CD8-positive, alpha-beta memory T cell (primary cell): ENCODE measurements around the gene CHRNB4. TPM values are rescaled to one million over a fixed set of nuclear protein-coding genes. Genes with fewer than 3 reads are reported as not detected.

Experiments
- CTCF ChIA-PET: fragments of 350-600 bp; sonication (Branson Sonifier 250); formaldehyde crosslinking; loops from one replicate; lab custom pipeline; 2021; ENCODE audit warnings: antibody characterized with exemption; lab: Charles Lee
- POLR2A ChIA-PET: fragments of 350-600 bp; sonication (Branson Sonifier 250); formaldehyde crosslinking; loops from one replicate; lab custom pipeline; 2021; ENCODE audit warnings: antibody characterized with exemption; lab: Charles Lee
- DNase-seq, 5 donors: peaks; one replicate each; pipeline versions ENCODE4 v3.0.0 to v3.0.0-alpha.2; 2020 to 2022; ENCODE audit warnings: mixed read lengths in 1 of 5
- H3K27ac ChIP-seq: one replicate; pipeline ENCODE4 v1.7.0; 2013; ENCODE audit warnings: low read depth, mild to moderate bottlenecking, low read length, moderate library complexity
- H3K27me3 ChIP-seq: 2 replicates; pipeline ENCODE4 v1.7.0; 2013; ENCODE audit warnings: low read length, mild to moderate bottlenecking; ENCODE audit not compliant: insufficient read depth, poor library complexity, severe bottlenecking
- H3K36me3 ChIP-seq: 2 replicates; pipeline ENCODE4 v1.7.0; 2013; ENCODE audit warnings: mild to moderate bottlenecking, low read length, moderate library complexity; ENCODE audit not compliant: insufficient read depth
- H3K4me1 ChIP-seq: 2 replicates; pipeline ENCODE4 v1.7.0; 2013; ENCODE audit warnings: mild to moderate bottlenecking, low read length, moderate library complexity; ENCODE audit not compliant: insufficient read depth
- H3K4me3 ChIP-seq: 2 replicates; pipeline ENCODE4 v1.7.0; 2013; ENCODE audit warnings: mild to moderate bottlenecking, low read length
- H3K9me3 ChIP-seq: 2 replicates; pipeline ENCODE4 v1.7.0; 2013; ENCODE audit warnings: mild to moderate bottlenecking, low read length
- H3K27ac Mint-ChIP-seq, 8 donors: one replicate each; pipeline ENCODE4 v1.8.0; 2020 to 2021; ENCODE audit warnings: mixed read lengths in 8 of 8, mild to moderate bottlenecking in 6 of 8, inconsistent platforms in 3 of 8, moderate library complexity in 3 of 8
- H3K27me3 Mint-ChIP-seq, 2 donors: one replicate each; pipeline ENCODE4 v1.8.0; 2020 to 2021; ENCODE audit warnings: mixed read lengths in 2 of 2, mild to moderate bottlenecking in 1 of 2, moderate library complexity in 1 of 2
- H3K36me3 Mint-ChIP-seq, 3 donors: one replicate each; pipeline ENCODE4 v1.8.0; 2020 to 2021; ENCODE audit warnings: mixed read lengths in 3 of 3, inconsistent platforms in 1 of 3, mild to moderate bottlenecking in 1 of 3
- H3K4me1 Mint-ChIP-seq, 3 donors: one replicate each; pipeline ENCODE4 v1.8.0; 2020 to 2021; ENCODE audit warnings: mixed read lengths in 3 of 3, inconsistent platforms in 1 of 3, mild to moderate bottlenecking in 1 of 3
- H3K4me3 Mint-ChIP-seq, 7 donors: one replicate each; pipeline ENCODE4 v1.8.0; 2020 to 2021; ENCODE audit warnings: mixed read lengths in 7 of 7, mild to moderate bottlenecking in 6 of 7, moderate library complexity in 4 of 7, inconsistent platforms in 2 of 7
- H3K9me3 Mint-ChIP-seq, 5 donors: one replicate each; pipeline ENCODE4 v1.8.0; 2020 to 2022; ENCODE audit warnings: mixed read lengths in 5 of 5, mild to moderate bottlenecking in 3 of 5, moderate library complexity in 2 of 5, inconsistent platforms in 1 of 5
- polyA plus RNA-seq: library from polyadenylated mRNA; unstranded; fragments of 300-500 nt; fragmentation: Illumina TruSeq; gene quantifications from one replicate; pipeline ENCODE4 v1.2.3, GENCODE V29; 2021
- total RNA-seq, 2 experiments: library from RNA; stranded (reverse); gene quantifications; one replicate each; pipeline ENCODE4 v1.2.3, GENCODE V29; 2021

Gene CHRNB4
- total and polyA plus RNA-seq, 3 experiments from 2014 or later, result not detected

DNA sequence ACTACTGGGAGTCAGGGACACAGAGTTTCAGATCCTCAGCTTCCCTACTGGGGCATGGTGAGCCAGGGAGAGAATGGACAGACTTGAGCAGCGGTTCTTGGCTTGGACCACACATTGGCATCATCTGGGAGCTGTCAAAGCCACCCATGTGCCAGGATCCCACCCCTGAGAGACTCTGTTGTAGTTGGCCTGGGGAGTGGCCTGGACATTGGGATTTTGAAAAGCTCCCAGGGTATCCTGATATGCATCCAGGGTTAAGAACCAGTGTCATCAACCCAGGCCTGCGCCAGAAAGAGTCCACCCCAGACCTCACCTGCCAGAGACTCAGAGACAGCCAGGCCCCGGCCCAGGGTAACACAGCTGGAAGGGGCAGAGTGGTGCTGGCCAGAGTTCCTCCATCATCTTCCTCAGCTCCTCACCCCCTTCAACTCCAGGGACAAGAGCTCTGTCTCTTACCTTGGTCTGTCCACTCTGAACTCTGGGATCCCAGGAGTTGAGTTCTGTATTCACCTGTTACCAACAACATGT lies 33.0 kb upstream of the CHRNB4 start:
- Histone ChIP-seq H3K4me1 (no peaks in the 10 kb centered on the region), H3K4me3 (no peak overlapping the region), H3K9me3 (no peaks in the 10 kb centered on the region), H3K27me3 (no peaks in the 10 kb centered on the region), H3K36me3 (no peaks in the 10 kb centered on the region), H3K27ac (no peak overlapping the region)
- no peak overlapping the region for H3K4me3 Mint-ChIP-seq
- no peak for DNase-seq
- H3K4me1 Mint-ChIP-seq, result no peaks in the 10 kb centered on the region
- peaks cover 0 to 5% of the 10 kb centered on the region in 2 donors for H3K27me3 Mint-ChIP-seq
- ChIA-PET POLR2A (interaction anchor here (0.5 kb wide), 1 partner anchor 10 kb away, joined by 5 read pairs; no protein-coding TSS in a partner anchor), CTCF (no interaction called here)
- no peak overlapping the region for H3K27ac Mint-ChIP-seq
- no peaks in the 10 kb centered on the region for H3K36me3 Mint-ChIP-seq
- H3K9me3 Mint-ChIP-seq, result no peaks in the 10 kb centered on the region

- H3K4me3 ChIP-seq, result no peak overlapping the region
- no peaks in the 10 kb centered on the region for H3K4me1 ChIP-seq
- H3K27me3 ChIP-seq, result no peaks in the 10 kb centered on the region
- Mint-ChIP-seq H3K36me3 (no peaks in the 10 kb centered on the region), H3K27me3 (peaks cover under 1 to 9% of the 10 kb centered on the region in 2 donors), H3K4me3 (no peak overlapping the region), H3K4me1 (no peaks in the 10 kb centered on the region), H3K9me3 (no peaks in the 10 kb centered on the region), H3K27ac (no peak overlapping the region)
- DNase-seq, result no peak
- H3K9me3 ChIP-seq, result no peaks in the 10 kb centered on the region
- no peaks in the 10 kb centered on the region for H3K36me3 ChIP-seq
- ChIA-PET CTCF (no interaction called here), POLR2A (no interaction called here)
- H3K27ac ChIP-seq, result no peak overlapping the region
Measured at GRCh38 chr15:78673476-78673875, 32.5 kb upstream of the CHRNB4 start.

DNA sequence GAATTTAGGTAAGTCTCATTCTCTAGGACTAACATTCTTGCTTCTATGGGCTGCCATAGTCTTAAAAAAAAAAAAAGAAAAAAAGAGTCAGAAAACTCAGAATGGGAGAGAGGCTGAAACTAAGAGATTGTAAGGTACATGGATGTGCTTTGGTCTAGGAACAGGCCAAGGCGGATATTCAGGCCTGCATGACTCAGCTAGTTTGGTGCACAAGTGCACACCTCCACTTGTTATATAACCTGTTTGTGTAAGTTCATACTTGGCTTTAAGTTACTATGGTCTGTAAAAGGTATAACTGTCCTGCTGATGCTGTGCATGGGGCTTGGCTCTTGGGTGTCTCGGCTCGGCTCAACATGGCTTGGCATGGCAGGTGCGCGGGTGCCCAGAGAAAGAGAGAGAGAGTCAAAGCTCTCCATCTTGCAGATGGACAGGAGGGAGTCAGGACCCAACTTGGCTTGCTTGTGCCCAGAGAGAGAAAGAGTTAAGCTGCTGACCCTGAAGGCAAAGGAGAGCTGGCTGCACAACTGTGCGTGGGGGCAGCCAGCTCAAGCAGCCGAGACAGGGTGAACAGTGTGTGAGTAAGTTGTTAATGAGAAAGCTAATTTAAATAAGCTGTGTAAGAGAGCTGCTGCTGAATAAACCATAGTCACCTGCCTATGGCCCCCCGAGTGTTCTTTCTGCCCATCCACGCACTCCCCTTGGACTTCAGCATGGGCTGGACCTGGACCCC lies 31.4 kb upstream of the CHRNB4 start:
- Histone ChIP-seq H3K9me3 (no peaks in the 10 kb centered on the region), H3K27ac (no peak overlapping the region), H3K4me1 (no peaks in the 10 kb centered on the region), H3K27me3 (no peaks in the 10 kb centered on the region), H3K4me3 (no peak overlapping the region), H3K36me3 (no peaks in the 10 kb centered on the region)
- CTCF ChIA-PET, result no interaction called here
- H3K36me3 Mint-ChIP-seq, result no peaks in the 10 kb centered on the region
- no peaks in the 10 kb centered on the region for H3K4me1 Mint-ChIP-seq
- no peak overlapping the region for H3K4me3 Mint-ChIP-seq
- H3K27me3 Mint-ChIP-seq, result peaks cover 9 to 19% of the 10 kb centered on the region in 2 donors
- no peaks in the 10 kb centered on the region for H3K9me3 Mint-ChIP-seq
- no peak overlapping the region for H3K27ac Mint-ChIP-seq
- POLR2A ChIA-PET, result no interaction called here
- no peak for DNase-seq

GRCh38 chr15:78671626-78672211 lies 30.7 kb upstream of the CHRNB4 start:
- CTCF ChIA-PET, result no interaction called here
- peaks cover 9 to 21% of the 10 kb centered on the region in 2 donors for H3K27me3 Mint-ChIP-seq

DNA sequence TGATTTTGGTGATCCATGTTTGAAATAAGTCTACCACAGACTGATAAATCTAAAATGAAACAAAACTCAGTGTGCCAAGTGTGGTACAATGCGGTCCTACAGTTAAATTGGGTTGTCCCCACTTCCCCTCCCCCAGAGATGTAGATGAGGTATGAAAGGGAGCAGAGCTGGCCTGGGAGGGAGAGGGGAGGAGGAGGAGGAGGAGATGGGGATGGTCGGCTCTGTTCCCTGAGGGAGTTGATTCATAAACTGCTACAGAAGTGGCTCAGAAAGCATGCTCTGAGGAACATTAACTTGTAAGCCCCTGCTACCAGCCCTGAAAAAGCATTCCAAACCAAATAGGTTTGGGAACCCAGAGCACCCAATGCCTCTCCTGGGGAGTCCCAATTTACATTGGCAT lies 28.0 kb upstream of the CHRNB4 start:
- H3K9me3 ChIP-seq, result no peaks in the 10 kb centered on the region
- no peaks in the 10 kb centered on the region for H3K27me3 ChIP-seq
- H3K27ac ChIP-seq, result no peak overlapping the region
- Mint-ChIP-seq H3K27ac (no peak overlapping the region), H3K4me1 (no peaks in the 10 kb centered on the region), H3K36me3 (no peaks in the 10 kb centered on the region), H3K27me3 (peaks cover 11 to 21% of the 10 kb centered on the region in 2 donors), H3K9me3 (no peaks in the 10 kb centered on the region), H3K4me3 (no peak overlapping the region)
- H3K36me3 ChIP-seq, result no peaks in the 10 kb centered on the region
- no peak overlapping the region for H3K4me3 ChIP-seq
- ChIA-PET POLR2A (no interaction called here), CTCF (no interaction called here)
- no peak for DNase-seq
- no peaks in the 10 kb centered on the region for H3K4me1 ChIP-seq

More at GRCh38 chr15:78671626-78672211, 30.7 kb upstream of the CHRNB4 start:
- POLR2A ChIA-PET, result no interaction called here
- Histone ChIP-seq H3K4me1 (no peaks in the 10 kb centered on the region), H3K9me3 (no peaks in the 10 kb centered on the region), H3K27me3 (no peaks in the 10 kb centered on the region), H3K36me3 (no peaks in the 10 kb centered on the region), H3K4me3 (no peak overlapping the region), H3K27ac (no peak overlapping the region)
- H3K4me1 Mint-ChIP-seq, result no peaks in the 10 kb centered on the region
- DNase-seq, result no peak
- no peak overlapping the region for H3K4me3 Mint-ChIP-seq
- H3K9me3 Mint-ChIP-seq, result no peaks in the 10 kb centered on the region
- no peaks in the 10 kb centered on the region for H3K36me3 Mint-ChIP-seq
- no peak overlapping the region for H3K27ac Mint-ChIP-seq

DNA sequence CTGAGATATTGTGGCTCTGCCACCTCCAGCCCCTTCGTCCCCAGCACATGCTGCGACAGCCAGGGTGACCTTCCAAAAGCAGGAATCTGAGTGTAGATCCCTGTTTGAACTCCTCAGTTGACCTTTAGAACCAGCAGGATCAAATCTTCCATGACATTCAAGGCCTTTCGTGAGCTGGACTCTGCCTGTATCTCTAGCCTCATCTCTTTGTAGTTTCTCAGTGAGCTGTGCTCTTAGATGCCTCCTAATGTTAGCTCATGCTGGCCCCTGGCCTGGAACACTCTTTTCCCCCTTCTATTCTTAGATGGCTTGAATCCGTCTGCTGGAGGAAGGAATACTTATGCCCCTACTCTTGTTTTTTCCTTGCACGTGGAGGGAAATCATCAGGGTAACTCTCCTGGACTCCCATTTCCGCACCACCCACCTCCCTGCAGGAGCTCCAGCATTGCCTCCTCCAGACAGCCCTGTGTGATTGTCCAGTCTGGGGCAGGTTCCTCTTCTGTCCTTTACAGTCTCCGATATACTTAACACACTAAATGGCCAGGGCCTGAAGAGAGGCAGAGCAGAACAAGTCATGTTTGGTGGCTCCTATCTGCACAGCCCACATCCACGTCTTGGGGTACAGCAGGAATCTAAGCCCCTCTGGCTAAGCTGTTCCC lies 26.7 kb upstream of the CHRNB4 start:
- H3K4me1 Mint-ChIP-seq, result no peaks in the 10 kb centered on the region
- ChIA-PET CTCF (no interaction called here), POLR2A (no interaction called here)
- Histone ChIP-seq H3K4me3 (no peak overlapping the region), H3K4me1 (no peaks in the 10 kb centered on the region), H3K36me3 (no peaks in the 10 kb centered on the region), H3K9me3 (no peaks in the 10 kb centered on the region), H3K27me3 (no peaks in the 10 kb centered on the region), H3K27ac (no peak overlapping the region)
- H3K4me3 Mint-ChIP-seq, result no peak overlapping the region
- no peaks in the 10 kb centered on the region for H3K9me3 Mint-ChIP-seq
- no peaks in the 10 kb centered on the region for H3K36me3 Mint-ChIP-seq
- no peak overlapping the region for H3K27ac Mint-ChIP-seq
- no peak for DNase-seq
- H3K27me3 Mint-ChIP-seq, result peaks cover 11 to 21% of the 10 kb centered on the region in 2 donors

DNA sequence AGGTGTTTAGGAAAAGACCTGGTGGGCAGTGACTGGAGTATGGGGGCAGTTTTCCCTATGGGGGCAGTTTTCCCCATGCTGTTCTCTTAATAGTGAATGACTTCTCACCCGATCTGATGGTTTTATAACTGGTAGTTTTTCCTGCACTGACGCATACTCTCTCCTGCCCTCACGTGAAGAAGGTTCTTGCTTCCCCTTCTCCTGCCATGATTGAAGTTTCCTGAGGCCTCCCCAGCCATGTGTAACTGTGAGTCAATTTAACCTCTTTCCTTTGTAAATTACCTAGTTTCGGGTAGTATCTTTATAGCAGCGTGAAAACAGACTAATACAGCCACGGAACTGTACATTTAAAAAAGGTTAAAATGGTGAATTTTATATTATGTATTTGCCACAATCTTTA lies 25.0 kb upstream of the CHRNB4 start:
- no peak for DNase-seq
- Histone ChIP-seq H3K4me1 (no peaks in the 10 kb centered on the region), H3K36me3 (no peaks in the 10 kb centered on the region), H3K27ac (no peak overlapping the region), H3K27me3 (no peaks in the 10 kb centered on the region), H3K9me3 (no peaks in the 10 kb centered on the region), H3K4me3 (no peak overlapping the region)
- peaks cover 11 to 17% of the 10 kb centered on the region in 2 donors for H3K27me3 Mint-ChIP-seq
- H3K4me3 Mint-ChIP-seq, result no peak overlapping the region
- ChIA-PET CTCF (no interaction called here), POLR2A (no interaction called here)
- H3K4me1 Mint-ChIP-seq, result no peaks in the 10 kb centered on the region
- H3K9me3 Mint-ChIP-seq, result no peaks in the 10 kb centered on the region
- no peak overlapping the region for H3K27ac Mint-ChIP-seq
- no peaks in the 10 kb centered on the region for H3K36me3 Mint-ChIP-seq

DNA sequence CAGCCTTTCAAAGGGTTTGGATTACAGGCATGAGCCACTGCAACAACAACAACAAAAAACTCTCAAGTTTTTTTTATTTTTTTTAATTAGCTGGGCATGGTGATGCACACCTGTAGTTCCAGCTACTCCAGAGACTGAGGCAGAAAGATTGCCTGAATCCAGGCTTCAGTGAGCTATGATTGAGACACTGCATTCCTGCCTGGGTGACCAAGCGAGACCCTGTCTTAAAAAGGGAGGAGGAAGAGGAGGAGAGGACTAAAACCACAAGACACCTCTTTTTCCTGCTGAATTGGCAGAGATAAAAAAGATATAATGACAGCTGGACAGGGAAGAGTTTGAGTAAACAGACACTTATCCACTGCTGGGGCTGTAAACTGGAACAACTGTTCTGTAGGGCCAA lies 22.7 kb upstream of the CHRNB4 start:
- Histone ChIP-seq H3K4me1 (no peaks in the 10 kb centered on the region), H3K27ac (no peak overlapping the region), H3K9me3 (no peaks in the 10 kb centered on the region), H3K27me3 (no peaks in the 10 kb centered on the region), H3K36me3 (no peaks in the 10 kb centered on the region), H3K4me3 (no peak overlapping the region)
- ChIA-PET CTCF (no interaction called here), POLR2A (no interaction called here)
- no peak overlapping the region for H3K27ac Mint-ChIP-seq
- H3K36me3 Mint-ChIP-seq, result no peaks in the 10 kb centered on the region
- H3K27me3 Mint-ChIP-seq, result peaks cover 12 to 15% of the 10 kb centered on the region in 2 donors
- no peak overlapping the region for H3K4me3 Mint-ChIP-seq
- no peaks in the 10 kb centered on the region for H3K9me3 Mint-ChIP-seq
- DNase-seq, result no peak
- no peaks in the 10 kb centered on the region for H3K4me1 Mint-ChIP-seq
